Tibial nerve (tissue), 3 donors: Measurements from ENCODE around the gene KIF3B.

ENCODE experiments used
- CTCF ChIP-seq, 5 experiments: fragments of 200-600 bp in 3 of 5; fragments of 450-650 bp in 2 of 5; sonication (generic) in 3 of 5; IDR thresholded peaks; one replicate each; pipeline ENCODE4 v1.5.1; 2016 to 2019; ENCODE audit warnings: antibody characterized with exemption in 5 of 5, mild to moderate bottlenecking in 3 of 5, moderate library complexity in 2 of 5
- POLR2A ChIP-seq, 2 donors: fragments of 450-650 bp; IDR thresholded peaks; one replicate each; pipeline ENCODE4 v1.6.1; 2017; ENCODE audit warnings: antibody characterized with exemption in 2 of 2, mild to moderate bottlenecking in 2 of 2, moderate library complexity in 2 of 2

- TF ChIP-seq CTCF (IDR thresholded peaks at IDR 0.05) (no peak), POLR2A (IDR thresholded peaks at IDR 0.05) (no peak)
These were observed 7.7 kb downstream of the KIF3B start for GRCh38 chr20:32285082-32285620.
